Astrocyte (in vitro differentiated cells and primary cell): ENCODE data around the gene PTPRN2.

ENCODE experiments used
- CTCF ChIP-seq: IDR thresholded peaks from 2 replicates; pipeline ENCODE4 v1.5.1; 2011; ENCODE audit warnings: low read depth, mild to moderate bottlenecking, inconsistent platforms, low read length, moderate library complexity; ENCODE audit not compliant: insufficient read depth
- EZH2 ChIP-seq: IDR thresholded peaks from 2 replicates; pipeline ENCODE4 v1.6.1; 2012; ENCODE audit warnings: mild to moderate bottlenecking, low read length, inconsistent platforms; ENCODE audit not compliant: insufficient read depth

DNA sequence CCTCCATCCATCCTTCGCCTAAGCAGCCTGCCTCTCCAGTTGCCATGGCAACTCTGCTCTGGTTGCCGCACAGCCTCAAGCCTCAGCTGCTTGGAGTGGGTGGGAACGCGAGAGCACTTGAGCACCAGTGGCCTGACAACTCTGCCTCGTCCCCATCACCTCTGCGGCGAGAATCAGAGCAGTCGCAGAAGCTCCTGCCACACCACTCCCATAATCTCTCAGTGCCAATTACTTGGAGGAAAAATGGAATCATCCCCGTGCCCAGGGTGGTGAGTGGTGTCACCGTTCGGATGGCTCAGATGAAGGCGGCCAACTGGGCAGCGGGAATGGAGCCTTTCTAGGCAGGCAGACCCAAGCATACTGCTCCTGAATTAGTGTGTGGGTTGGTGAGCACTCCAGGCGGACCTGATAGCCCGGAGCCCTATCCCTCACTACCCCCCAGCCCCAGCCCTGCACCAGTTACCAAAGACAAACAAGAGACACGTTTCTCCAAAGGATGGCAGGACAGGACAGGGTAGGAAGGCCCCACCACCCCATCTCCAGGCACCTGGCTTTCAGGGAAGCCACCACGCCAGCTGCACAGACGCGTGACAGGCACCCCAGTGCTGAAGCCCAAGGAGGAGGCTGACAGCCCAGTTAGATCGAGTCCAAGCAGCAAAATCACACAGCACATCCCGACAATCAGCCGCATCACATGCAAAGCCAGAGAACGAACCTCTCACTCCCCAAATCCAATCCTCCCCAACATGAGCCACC, 335.4 kb downstream of the PTPRN2 start:
- TF ChIP-seq CTCF (no peak), EZH2 (no peak)
